ENCODE measurements around the gene HCN1. TPM values are rescaled to one million over a fixed set of nuclear protein-coding genes. Genes with fewer than 3 reads are reported as not detected.
"Not testable (repeated sequence)": the region's sequence is repeated elsewhere in the genome, so short reads cannot be mapped to it uniquely, and the experiment has no call there.

Gene HCN1
- total and polyA plus RNA-seq, 2 of the 8 experiments (the other 6 are each of a cell fraction or from before 2014, with no cell fraction given): 1.1 to 6.7 TPM

- H3K4me1 ChIP-seq (replicated peaks in 1 of 4; ENCODE audit: control insufficient read depth in 3 of 4, insufficient read depth in 4 of 4, low read length in 3 of 4); H3K4me3 ChIP-seq (ENCODE audit: extremely low read depth in 1 of 4, insufficient read depth in 2 of 4, low read depth in 3 of 4, low read length in 4 of 4); H3K79me2 ChIP-seq (ENCODE audit: control insufficient read depth in 1 of 2, insufficient read depth in 2 of 2, low read length in 2 of 2); H2BK5ac ChIP-seq (ENCODE audit: low read depth, low read length); H4K20me1 ChIP-seq (replicated peaks in 1 of 2; ENCODE audit: control insufficient read depth in 1 of 2, insufficient read depth in 2 of 2, low read length in 2 of 2); H3K4me2 ChIP-seq (ENCODE audit: insufficient read depth in 1 of 2, low read depth in 2 of 2, low read length in 2 of 2); H3K79me1 ChIP-seq (ENCODE audit: low read depth, low read length); H3K27ac ChIP-seq (ENCODE audit: low read depth, low read length); H3K27me3 ChIP-seq (replicated peaks in 1 of 4; ENCODE audit: control insufficient read depth in 3 of 4, extremely low read depth in 1 of 4, insufficient read depth in 3 of 4, low read length in 3 of 4); H3K18ac ChIP-seq (ENCODE audit: extremely low read depth, low read length); H2BK12ac ChIP-seq (ENCODE audit: low read depth, low read length); H2BK15ac ChIP-seq (ENCODE audit: low read length); H3K36me3 ChIP-seq (ENCODE audit: control insufficient read depth in 2 of 4, insufficient read depth in 4 of 4, low read length in 3 of 4); H3K4ac ChIP-seq (replicated peaks; ENCODE audit: insufficient read length, low read depth, low read length); CTCF ChIA-PET (ENCODE audit: partially characterized antibody); H3K23ac ChIP-seq (ENCODE audit: insufficient read length); H4K8ac ChIP-seq (ENCODE audit: extremely low read depth, insufficient read depth, low read length); H3K56ac ChIP-seq (replicated peaks; ENCODE audit: insufficient read length, low read depth, low read length); H2BK120ac ChIP-seq (replicated peaks; ENCODE audit: low read depth, low read length); H2AFZ ChIP-seq (ENCODE audit: low read length); H3K9ac ChIP-seq (replicated peaks in 1 of 4; ENCODE audit: extremely low read depth in 1 of 4, low read depth in 3 of 4, low read length in 3 of 4); H2AK5ac ChIP-seq (ENCODE audit: low read depth, low read length); H3K14ac ChIP-seq (ENCODE audit: insufficient read length); FAIRE-seq; H4K91ac ChIP-seq (replicated peaks; ENCODE audit: insufficient read length, low read length); H2BK20ac ChIP-seq (ENCODE audit: low read length); H4K5ac ChIP-seq (ENCODE audit: insufficient read length, low read depth, low read length); DNase-seq (ENCODE audit: low read depth in 1 of 2, low spot score in 2 of 2); H3K23me2 ChIP-seq (ENCODE audit: low read depth, low read length): not testable (repeated sequence)
- H3K9me3 ChIP-seq (ENCODE audit: insufficient read depth in 2 of 2, low read depth in 1 of 2, low read length in 1 of 2): peaks cover 13 to 21% of the 10 kb centered on the region in 2 experiments
- POLR2A ChIA-PET (ENCODE audit: partially characterized antibody): interaction anchor here (0.6 kb wide), 1 partner anchor 208 kb away, joined by 4 read pairs; no protein-coding TSS in a partner anchor
- 94% methylated on average over 7 of the region's 8 CpGs; no CpG with 5 or more reads in 1 of the 2 experiments for WGBS, 2 experiments (ENCODE audit: extremely low coverage in 1 of 2, insufficient coverage in 1 of 2, insufficient read length in 1 of 2, insufficient replicate concordance in 2 of 2, low coverage in 1 of 2, low lambda C conversion rate in 2 of 2, missing lambda C conversion rate in 1 of 2)
These were observed 383.6 kb downstream of the HCN1 start for GRCh38 chr5:45312627-45313026.

Measured in H1 (cell line).